Lower lobe of right lung (tissue), 2 donors: ENCODE measurements around the gene SBF2. TPM values are rescaled to one million over a fixed set of nuclear protein-coding genes. Genes with fewer than 3 reads are reported as not detected.

Source experiments
- ATAC-seq, 2 donors: fragments of 200-7000 bp; cut with Tn5 transposase; one replicate each; pipeline ENCODE4 v1.9.1; 2020 to 2022; ENCODE audit warnings: mild to moderate bottlenecking in 2 of 2, moderate library complexity in 2 of 2
- DNase-seq: peaks from one replicate; pipeline ENCODE4 v3.0.0-alpha.2; 2020
- H3K27ac ChIP-seq: fragments of 200-600 bp; one replicate; pipeline ENCODE4 v1.8.0; 2022
- H3K27me3 ChIP-seq: fragments of 200-600 bp; one replicate; pipeline ENCODE4 v1.8.0; 2022; ENCODE audit warnings: low read depth
- H3K36me3 ChIP-seq: fragments of 200-600 bp; one replicate; pipeline ENCODE4 v1.8.0; 2022; ENCODE audit warnings: mild to moderate bottlenecking
- H3K4me1 ChIP-seq: fragments of 200-600 bp; one replicate; pipeline ENCODE4 v1.8.0; 2022
- H3K4me3 ChIP-seq: fragments of 200-600 bp; one replicate; pipeline ENCODE4 v1.8.0; 2022; ENCODE audit warnings: mild to moderate bottlenecking
- H3K9me3 ChIP-seq: fragments of 200-600 bp; one replicate; pipeline ENCODE4 v1.8.0; 2022
- intact Hi-C: fragments of 100-400 bp; cut with DNase I; formaldehyde crosslinking; loops from one replicate; pipeline ENCODE4 v1.11.0; 2022
- total RNA-seq: library from RNA; stranded (reverse); fragmentation: NEBNext Ultra II Directional; extraction: Animal tissue kit (Norgen Biotek cat#: 25700); gene quantifications from one replicate; pipeline ENCODE4 v1.2.1, GENCODE V29; 2021
- TF ChIP-seq, protein P1 (sequence below): fragments of 200-600 bp; IDR thresholded peaks from one replicate; pipeline ENCODE4 v1.8.0; 2022; ENCODE audit warnings: antibody characterized with exemption, mild to moderate bottlenecking
- donor health status: DM: no; HTN: yes; CAD: no; lungs with severe emphysema.

SBF2 gene
- total RNA-seq, 1 donor from 2014 or later, result 41.3 TPM

DNA sequence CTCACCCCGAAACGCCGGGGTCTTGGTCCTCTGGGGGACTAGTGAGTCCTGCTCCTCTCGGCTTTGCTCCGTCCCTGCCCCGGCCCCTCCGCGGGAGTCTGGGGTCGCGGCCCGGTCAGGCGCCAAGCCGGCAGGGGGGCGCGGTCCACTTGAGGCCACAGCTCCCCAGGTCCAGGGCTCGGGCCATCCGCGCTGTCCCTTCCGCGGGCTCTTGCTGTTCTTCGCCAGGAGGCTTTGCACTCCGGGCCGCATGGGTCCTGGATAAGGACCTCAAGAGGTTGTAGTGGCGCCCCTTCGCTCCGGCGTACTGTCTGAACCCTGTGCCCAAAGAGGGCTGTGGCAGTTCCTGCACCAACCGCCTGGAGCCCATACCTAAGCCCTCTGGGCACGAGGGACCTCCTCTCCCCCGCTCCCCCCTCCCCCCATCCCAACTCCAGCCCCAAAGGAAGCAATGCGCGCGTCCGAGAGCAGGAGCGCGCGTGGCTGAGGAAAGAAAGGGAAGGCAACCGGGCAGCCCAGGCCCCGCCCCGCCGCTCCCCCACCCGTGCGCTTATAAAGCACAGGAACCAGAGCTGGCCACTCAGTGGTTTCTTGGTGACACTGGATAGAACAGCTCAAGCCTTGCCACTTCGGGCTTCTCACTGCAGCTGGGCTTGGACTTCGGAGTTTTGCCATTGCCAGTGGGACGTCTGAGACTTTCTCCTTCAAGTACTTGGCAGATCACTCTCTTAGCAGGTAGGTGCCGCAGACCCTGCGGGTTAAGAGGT, 10.7 kb upstream of the SBF2 start, which contains the start of gene ADM:
ADM (plus strand) TSS at position 579 of the 767 bp plus-strand sequence. CDS start 628 bp downstream, outside the sequence.
- Histone ChIP-seq H3K27ac (peak within 1 kb of the TSS; percentile 88), H3K36me3 (no peaks in the 10 kb centered on the region), H3K4me1 (peaks cover 75% of the 10 kb centered on the region), H3K27me3 (peaks cover 11% of the 10 kb centered on the region), H3K4me3 (peak within 1 kb of the TSS; percentile 86), H3K9me3 (no peaks in the 10 kb centered on the region)
- TF ChIP-seq, protein P1, sequence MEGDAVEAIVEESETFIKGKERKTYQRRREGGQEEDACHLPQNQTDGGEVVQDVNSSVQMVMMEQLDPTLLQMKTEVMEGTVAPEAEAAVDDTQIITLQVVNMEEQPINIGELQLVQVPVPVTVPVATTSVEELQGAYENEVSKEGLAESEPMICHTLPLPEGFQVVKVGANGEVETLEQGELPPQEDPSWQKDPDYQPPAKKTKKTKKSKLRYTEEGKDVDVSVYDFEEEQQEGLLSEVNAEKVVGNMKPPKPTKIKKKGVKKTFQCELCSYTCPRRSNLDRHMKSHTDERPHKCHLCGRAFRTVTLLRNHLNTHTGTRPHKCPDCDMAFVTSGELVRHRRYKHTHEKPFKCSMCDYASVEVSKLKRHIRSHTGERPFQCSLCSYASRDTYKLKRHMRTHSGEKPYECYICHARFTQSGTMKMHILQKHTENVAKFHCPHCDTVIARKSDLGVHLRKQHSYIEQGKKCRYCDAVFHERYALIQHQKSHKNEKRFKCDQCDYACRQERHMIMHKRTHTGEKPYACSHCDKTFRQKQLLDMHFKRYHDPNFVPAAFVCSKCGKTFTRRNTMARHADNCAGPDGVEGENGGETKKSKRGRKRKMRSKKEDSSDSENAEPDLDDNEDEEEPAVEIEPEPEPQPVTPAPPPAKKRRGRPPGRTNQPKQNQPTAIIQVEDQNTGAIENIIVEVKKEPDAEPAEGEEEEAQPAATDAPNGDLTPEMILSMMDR, result peak; percentile 60
- ATAC-seq (peak; percentile 60 to 69), DNase-seq (peak; percentile 89)
- intact Hi-C loops, result no loop called here

DNA sequence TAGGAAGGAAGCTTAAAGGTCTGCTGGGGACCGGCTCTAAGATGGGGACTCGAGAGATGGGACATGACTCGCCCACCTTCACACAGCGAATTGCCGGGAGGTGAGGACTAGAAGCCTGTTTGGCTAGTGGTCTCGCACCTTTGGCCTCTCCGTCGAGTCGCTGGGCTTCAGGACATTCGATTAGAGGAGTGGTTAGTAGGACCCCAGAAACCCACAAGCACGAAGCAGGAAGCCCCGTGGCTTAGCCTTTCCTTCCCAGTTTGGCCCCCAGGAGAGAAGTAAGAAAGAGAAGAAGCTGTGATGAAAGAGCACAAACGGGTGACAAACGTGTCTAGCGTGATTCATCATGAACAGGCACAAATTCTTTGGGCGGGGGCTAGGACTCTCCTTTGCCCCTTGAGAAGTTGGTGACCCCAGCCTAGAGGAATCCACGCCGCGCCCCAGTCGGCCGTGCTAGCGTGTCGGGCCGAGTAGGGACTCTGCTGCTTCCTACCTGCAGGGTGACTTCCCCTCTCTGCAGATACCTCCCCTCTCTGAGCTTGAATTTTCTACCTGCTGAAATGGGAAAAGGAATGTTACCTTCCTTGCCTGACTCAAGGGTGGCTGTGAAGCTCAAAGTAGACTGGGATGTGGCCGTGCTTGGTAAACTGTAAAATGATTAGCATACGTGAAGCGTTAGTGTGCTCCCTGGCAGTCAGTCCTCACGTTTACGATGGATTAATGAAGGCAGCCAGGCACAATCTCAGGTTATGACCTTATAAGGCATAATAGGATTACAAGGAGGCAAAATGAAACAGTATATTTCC, 9.7 kb upstream of the SBF2 start:
- H3K4me1 ChIP-seq, result peaks cover 67% of the 10 kb centered on the region

DNA sequence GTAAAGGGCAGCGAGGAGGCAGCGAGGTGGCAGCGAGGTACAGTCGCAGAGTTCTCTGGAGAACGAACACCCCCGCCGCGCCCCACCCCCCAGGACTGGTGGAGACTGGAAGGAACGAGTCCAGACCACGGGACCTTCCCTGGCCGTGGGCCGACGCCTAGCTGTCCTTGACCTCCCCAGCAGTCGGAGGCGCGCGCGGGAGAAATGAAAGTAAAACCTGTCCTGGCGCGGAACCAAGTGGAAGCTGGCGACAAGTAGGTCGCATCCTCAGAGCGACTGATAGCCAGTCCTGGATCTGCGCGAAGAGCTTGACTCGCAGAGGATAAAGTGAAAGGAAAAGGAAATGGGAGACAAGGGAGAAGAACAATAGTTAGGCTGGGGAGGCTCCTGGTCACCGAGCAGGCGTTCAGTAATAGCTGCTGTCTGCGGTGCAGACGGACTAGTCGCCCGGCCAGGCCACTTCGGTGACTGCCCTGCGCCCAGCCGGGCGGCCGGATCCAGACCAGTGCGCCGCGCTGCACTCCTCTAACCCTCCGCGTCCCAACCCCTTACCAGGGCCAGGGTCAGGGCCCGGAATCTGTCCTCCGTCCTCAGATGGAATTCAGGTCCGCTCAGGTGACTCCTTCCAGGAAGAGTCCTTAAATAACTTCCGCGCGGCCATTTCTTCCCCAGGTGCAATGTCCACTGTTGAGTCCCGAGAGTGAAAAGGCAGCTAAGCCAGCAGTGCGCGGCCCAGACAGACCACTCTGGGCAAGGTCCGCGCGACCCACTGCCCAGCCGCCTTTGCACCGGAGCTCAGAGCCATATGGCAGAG, 8.9 kb upstream of the SBF2 start:
- intact Hi-C loops, result no loop called here
- ATAC-seq, result peak; percentile 56 to 63
- TF ChIP-seq, protein P1, result no peak

More for the DNA sequence above, 9.7 kb upstream of the SBF2 start:
- intact Hi-C loops, result no loop called here
- H3K27ac ChIP-seq, result peak overlapping the region; percentile 88
- peak overlapping the region; percentile 86 for H3K4me3 ChIP-seq
- DNase-seq (peak; percentile 65), ATAC-seq (peak; percentile 2 to 17)
- no peaks in the 10 kb centered on the region for H3K36me3 ChIP-seq
- H3K9me3 ChIP-seq, result no peaks in the 10 kb centered on the region
- TF ChIP-seq, protein P1, result no peak
- H3K27me3 ChIP-seq, result peaks cover 11% of the 10 kb centered on the region

DNA sequence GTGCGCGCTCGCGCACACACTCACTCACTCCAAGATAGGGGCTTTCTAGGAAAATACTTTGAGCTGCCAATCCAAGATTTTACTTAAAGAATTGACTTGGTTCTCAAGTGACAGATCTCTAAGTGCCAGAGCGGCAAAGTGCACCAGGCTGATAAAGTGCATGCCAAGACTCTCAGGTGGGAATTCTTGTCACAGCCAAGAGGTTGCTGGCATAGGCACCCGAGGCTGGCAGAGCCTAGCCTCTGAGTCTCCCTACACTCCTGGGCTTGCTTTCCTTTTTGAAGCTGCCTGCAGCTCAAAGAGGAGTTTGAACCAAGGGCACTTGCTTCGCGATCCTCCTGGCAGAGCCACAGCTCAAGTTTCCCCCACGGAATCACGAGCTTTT, 8.3 kb upstream of the SBF2 start:
- Histone ChIP-seq H3K27ac (peak overlapping the region; percentile 88), H3K27me3 (peaks cover 11% of the 10 kb centered on the region), H3K9me3 (no peaks in the 10 kb centered on the region), H3K4me3 (peak overlapping the region; percentile 86), H3K36me3 (no peaks in the 10 kb centered on the region), H3K4me1 (peaks cover 59% of the 10 kb centered on the region)
- DNase-seq, result no peak
- peak; percentile 11 to 56 for ATAC-seq
- TF ChIP-seq, protein P1, result no peak
- intact Hi-C loops, result no loop called here

More for the DNA sequence above, 8.9 kb upstream of the SBF2 start:
- Histone ChIP-seq H3K4me1 (peaks cover 62% of the 10 kb centered on the region), H3K9me3 (no peaks in the 10 kb centered on the region), H3K4me3 (peak overlapping the region; percentile 86), H3K36me3 (no peaks in the 10 kb centered on the region), H3K27me3 (peaks cover 11% of the 10 kb centered on the region), H3K27ac (peak overlapping the region; percentile 88)
- peak; percentile 94 for DNase-seq
